K562 treated with DMSO at 1 percent for 4 hours (cell line): ENCODE results near the gene CARS2. TPM values are rescaled to one million over a fixed set of nuclear protein-coding genes. Genes with fewer than 3 reads are reported as not detected.

Source experiments
- total RNA-seq: library from RNA; unstranded; fragments of 300-600 nt; gene quantifications from 2 replicates; pipeline ENCODE4 v1.2.3, GENCODE V29; 2022; ENCODE audit not compliant: insufficient read depth

The CARS2 gene
- total RNA-seq: 21.5 and 27.8 TPM in 2 replicates

GRCh38 chr13:110705826-110706569 lies at the start of gene CARS2:
CARS2 (minus strand) TSS chr13:110706116; CDS start chr13:110706093, 23 bp downstream.

GRCh38 chr13:110713642-110713952 lies 7.7 kb upstream of the CARS2 start, which contains the start of gene ING1:
ING1 (plus strand) TSS chr13:110713700; CDS start chr13:110714150, 450 bp downstream.

GRCh38 chr13:110615322-110616102 lies 90.4 kb downstream of the CARS2 start, which contains the start of gene NAXD:
NAXD (plus strand) TSS chr13:110615545; CDS start chr13:110615602, 57 bp downstream.

Other genes with a start within 250 kb of the CARS2 start
- 3.7 TPM in 2 replicates for gene RAB20, start 144.4 kb downstream of the CARS2 start, total RNA-seq
- 19.0 and 19.4 TPM in 2 replicates for gene NAXD, start 90.6 kb downstream of the CARS2 start, total RNA-seq
- gene ING1, start 7.6 kb upstream of the CARS2 start, total RNA-seq: 11.4 and 24.6 TPM in 2 replicates
- gene ANKRD10, start 209.0 kb upstream of the CARS2 start, total RNA-seq: 21.5 and 36.5 TPM in 2 replicates